GM18873 (cell line): ENCODE results near the gene KAZN.

Source experiments
- ATAC-seq: cut with Tn5 transposase; IDR thresholded peaks from one replicate; pipeline ENCODE4 v1.9.1; 2021; ENCODE audit warnings: mild to moderate bottlenecking, moderate library complexity, moderate number of reproducible peaks; ENCODE audit not compliant: unreplicated experiment, low FRiP score

KAZN gene

DNA sequence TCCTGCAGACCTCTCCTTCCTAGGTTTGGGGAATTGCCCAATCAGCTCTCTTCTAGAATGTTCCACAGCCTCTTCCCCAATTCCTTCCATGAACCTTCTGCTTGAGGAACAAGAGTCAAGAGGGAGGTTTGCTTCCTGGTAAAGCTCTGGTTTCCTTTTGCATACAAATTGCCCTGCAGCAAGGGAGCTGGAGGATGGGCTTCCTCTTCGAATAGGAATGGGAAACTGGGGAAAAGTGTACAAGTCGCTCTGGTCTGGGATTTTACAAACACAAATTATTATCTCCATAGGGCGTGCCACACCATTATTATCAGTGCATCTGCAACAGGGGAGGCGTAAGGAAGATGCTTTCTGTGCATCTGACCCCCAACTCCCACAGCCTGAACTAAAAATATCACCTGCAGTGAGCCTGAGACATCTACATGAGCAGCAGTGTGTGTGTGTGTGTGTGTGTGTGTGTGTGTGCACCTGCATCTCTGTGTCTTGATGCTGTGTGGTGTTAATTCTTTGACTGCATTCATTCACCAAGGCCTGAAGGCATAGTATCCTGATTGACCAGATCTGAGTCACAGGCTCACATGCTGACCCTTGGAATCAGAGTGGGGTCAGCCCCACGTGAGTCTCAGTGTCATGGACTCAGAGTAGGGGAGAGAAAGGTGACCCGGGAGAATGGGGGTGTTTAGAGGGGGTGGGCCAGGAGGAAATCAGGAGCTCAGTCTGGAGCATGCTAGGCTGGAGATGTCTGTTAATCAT, 272.9 kb downstream of the KAZN start:
- ATAC-seq = no peak

DNA sequence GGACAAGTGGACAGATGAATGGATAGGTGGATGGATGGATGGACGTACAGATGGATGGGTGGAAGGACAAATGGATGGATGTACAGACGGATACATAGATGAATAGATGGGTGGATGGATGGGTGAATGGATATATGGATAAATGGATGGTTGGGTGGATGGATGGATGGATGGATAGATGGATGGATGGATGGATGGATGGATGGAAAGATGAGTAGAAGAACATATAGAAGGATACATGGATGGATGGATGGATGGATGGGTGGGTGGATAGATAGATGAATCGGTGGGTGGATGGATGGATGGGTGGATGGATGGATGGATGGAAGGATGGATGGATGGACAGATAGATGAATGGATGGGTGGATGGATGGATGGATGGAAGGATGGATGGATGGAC, 274.3 kb downstream of the KAZN start:
- no peak for ATAC-seq

GRCh38 chr1:14873677-14874076, 275.2 kb downstream of the KAZN start:
- ATAC-seq = no peak

- no peak for ATAC-seq
These were observed 277.3 kb downstream of the KAZN start for GRCh38 chr1:14875524-14876509.

- ATAC-seq = no peak
These were observed 278.3 kb downstream of the KAZN start for GRCh38 chr1:14876747-14877146.

DNA sequence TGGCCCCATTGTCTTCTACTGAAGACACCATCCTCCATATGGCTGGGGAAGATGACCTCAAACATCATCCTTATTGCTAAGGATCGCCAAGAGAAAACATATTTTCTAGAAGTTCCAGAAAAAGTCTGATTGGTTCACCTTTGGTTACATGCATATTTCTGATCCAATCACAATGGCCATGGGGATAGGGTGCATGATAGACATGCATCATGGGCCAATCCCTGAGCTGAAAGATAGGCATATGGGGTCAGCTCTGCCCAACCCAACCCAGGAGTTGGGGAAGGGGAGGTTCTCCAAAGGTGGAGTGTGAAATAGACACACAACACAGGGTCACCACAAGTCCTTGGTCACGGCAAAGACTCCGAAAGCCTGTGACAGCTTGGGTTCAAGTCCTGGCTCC, 278.7 kb downstream of the KAZN start:
- no peak for ATAC-seq

DNA sequence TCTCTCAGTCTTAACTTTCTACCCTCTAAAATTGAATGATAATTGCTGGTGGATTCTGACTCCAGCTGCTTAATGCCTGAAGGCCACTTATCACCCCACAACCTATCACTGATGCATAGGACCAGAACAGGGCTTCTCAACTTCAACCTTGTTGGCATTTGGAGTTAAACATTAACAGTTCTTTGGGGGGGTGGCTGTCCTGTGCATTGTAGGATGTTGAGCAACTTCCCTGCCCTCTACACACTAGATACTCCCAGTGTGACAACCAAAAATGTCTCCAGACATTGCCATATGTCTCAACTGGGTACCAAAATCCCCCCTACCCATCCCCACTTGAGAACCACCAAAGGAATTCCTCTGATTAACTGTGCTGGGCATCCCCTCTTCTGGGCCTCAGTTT, 279.6 kb downstream of the KAZN start:
- ATAC-seq = no peak

DNA sequence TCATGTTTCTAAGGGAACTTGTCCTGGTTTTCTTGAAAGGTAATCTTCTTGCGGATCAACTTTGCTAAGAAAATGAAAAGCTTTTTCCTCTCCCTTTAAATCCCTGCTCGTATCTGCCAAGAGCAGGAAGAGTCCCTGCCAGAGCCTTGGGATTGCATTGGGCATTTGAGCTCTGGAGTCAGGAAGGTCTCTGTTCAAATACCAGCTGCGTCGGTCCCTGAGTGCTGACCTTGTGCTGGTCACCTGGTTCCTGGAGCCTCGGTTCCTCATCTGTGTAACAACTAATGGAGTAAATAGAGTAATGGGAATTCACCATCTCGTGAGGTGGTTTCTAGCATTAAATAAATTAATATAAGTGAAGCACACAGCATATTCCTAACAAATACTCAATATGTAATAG, 280.5 kb downstream of the KAZN start:
- no peak for ATAC-seq

DNA sequence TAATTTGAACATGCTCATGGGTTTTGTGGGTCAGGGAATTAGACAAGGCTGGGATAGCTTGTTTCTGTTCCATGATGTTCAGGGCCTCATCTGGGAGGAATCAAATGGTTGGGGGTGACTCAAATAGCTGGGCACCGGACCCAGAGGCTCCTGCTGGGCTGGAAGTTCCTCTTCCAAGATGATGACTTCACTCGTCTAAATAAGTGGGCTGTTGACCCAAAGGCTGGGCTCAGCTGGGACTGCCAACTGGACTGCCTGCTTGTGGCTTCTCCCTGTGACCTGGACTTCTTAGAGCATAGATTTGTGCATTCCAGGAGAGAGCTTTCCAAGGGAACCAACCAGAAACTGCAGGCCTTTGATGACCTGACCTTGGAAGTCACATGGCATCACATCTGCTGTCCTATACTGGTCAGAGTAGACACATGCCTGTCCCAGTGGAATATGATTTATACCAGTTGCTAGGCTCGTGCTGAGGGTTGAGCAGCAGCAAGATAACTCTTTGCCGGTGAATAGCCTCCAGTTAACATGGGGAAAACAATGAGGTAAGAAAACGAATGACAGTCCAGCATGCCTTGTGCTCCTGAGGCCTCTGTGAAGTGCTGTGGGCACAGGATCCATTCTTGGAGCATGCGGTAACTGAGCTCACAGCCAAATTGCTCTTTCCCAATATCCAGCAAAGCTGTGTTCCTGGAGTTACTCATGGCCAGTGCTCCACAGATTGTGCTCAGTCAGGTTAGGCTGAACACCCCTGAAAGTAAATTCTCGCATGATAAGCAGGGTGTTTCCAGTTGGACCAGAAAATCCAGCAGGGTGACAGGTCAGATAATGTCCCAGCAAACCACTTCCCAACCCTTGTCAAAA, 282.2 kb downstream of the KAZN start:
- no peak for ATAC-seq

DNA sequence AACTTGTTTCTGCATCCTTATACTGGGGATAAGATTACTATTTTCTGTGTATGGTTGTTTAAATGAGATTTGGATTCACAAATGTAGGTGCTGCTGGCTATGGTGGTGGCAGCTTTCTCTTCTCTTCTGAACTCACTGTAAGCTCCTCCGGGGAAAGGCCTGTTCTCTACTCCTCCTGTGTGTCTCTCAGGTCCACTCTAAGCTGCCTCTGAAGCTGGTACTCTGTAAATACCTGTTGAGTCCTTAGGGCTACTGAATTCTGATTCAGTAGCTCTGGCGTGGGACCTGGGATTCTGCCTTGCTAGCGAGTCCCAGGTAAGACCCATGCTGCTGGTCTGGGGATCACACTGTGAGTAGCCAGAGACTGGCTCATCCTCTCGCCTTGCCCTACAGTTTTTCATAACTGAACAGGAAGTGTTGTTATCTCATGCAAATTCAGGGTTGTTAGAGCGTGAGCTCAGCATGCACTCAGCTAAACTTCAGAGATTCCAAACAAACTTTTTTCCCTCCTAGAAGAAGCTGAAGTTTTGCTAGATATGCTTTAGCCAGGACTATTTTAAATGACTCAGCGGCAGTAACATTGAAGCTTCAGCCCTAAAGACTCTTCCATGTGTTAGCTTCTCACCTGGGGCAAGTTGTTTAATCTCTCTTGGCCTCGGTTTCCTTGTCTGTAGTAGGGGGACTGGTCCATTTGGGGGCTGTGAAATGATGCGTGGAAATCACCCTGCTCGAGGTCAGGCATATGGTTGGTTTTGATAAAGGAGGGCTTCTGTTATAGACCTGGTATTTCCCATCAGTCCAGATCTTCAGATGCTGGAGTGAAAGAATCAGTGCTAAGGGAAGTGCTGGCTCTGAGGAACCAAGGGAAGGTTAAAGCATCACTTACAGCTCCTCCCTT, 283.5 kb downstream of the KAZN start:
- no peak for ATAC-seq

DNA sequence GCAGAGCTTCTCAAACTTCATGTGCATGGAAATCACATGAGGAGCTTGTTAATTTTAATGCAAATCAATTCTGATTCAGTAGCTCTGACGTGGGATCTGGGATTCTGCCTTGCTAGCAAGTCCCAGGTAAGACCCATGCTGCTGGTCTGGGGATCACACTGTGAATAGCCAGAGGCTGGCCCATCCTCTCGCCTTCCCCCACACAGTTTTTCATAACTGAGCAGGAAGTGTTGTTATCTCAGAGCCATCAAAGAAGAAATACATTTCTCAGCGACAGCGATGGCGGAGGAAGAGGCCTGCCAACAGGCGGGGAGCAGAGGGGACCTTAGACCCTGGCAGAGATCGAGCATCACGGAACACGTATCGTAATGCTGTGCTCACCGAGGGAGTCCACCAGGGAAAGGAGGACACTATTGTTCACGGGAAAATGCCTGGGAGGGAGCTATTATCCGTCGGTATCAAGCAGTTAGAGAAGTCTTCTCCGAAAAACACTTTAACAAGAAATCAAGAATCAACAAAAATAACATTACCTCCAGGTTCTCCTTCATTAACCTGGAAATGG, 286.2 kb downstream of the KAZN start:
- no peak for ATAC-seq

DNA sequence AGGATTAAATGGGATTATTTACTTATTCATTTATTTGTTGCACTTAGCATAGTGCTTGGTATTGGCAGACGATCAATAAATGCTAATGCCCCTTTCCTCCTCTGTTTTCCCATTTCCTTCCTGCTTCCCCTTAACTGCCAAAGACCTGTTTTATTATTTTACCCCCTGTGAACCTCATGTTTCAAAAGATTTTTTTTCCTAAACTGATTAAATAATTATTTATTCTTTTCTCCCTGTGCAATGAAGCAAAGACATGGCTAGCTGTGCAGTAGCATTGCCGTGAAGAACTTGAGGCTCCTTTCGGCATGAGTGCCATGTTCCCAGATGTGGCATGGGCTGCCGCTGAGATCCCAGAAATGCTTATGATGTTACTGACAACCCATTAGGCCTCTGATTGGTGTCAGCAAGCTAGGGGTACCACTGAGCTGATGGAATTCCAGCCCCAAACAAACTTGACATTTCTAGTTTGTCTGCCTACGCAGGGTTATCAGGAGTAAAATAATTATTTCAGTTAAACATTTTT, 288.6 kb downstream of the KAZN start:
- ATAC-seq = no peak

DNA sequence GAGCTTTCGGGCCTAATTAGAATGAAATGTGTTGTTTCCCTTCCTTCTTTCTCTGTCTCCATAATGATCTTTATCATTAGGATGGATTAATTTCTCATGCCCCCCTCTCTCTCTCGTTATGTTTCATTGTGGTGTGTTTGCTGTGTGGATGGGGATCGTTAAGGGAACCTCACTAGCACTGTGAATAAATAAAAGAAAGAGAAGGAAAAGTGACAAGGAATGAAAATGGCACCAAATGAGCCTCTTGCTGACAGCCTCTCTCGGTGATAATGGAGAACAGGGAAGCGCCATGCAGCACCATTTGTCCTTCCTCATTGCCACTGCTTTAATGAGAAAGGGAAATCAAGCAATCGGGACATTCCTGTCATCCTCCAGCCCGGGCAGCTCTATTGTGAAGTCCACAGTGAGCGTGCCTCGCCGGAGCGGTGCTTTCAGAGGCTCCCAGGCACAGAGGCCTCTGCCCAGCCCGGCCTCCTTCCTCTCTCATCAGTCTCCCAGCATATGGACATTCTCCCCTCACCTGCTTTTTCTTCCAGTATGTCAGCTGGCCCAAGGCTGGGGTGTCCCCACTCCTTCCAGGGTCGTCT, 289.4 kb downstream of the KAZN start:
- ATAC-seq = no peak

GRCh38 chr1:14888374-14888773, 289.9 kb downstream of the KAZN start:
- no peak for ATAC-seq

DNA sequence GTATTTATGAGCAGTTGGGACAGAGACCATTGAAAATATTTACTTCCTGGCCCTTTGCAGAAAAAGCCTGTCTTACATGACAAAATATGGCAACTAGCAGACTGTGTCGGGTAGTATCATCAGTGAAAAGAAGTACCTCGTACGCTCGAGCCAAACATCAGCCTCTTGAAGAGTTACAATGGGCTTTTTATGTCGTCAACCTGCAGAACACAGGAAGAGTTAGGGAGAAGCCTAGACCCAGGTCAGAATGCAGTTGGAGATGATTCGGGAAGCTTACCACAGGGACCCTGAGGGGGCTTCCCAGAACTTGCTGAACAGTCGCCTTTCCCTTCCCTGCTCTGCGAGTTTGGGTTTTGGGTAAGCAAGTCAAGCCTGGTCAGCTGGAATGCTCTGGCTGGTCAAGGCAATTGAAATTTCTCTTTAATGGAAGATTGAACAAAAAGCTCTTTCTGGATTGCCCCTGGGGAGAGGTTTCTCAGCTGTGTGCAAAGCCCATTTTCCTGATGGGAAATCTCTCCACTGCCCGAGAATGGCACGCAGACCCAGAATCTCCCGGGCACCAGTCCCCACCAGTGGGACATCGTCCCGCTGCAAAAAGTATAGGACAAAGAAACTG, 291.4 kb downstream of the KAZN start:
- no peak for ATAC-seq

- no peak for ATAC-seq
These were observed 293.5 kb downstream of the KAZN start for GRCh38 chr1:14891991-14892390.

DNA sequence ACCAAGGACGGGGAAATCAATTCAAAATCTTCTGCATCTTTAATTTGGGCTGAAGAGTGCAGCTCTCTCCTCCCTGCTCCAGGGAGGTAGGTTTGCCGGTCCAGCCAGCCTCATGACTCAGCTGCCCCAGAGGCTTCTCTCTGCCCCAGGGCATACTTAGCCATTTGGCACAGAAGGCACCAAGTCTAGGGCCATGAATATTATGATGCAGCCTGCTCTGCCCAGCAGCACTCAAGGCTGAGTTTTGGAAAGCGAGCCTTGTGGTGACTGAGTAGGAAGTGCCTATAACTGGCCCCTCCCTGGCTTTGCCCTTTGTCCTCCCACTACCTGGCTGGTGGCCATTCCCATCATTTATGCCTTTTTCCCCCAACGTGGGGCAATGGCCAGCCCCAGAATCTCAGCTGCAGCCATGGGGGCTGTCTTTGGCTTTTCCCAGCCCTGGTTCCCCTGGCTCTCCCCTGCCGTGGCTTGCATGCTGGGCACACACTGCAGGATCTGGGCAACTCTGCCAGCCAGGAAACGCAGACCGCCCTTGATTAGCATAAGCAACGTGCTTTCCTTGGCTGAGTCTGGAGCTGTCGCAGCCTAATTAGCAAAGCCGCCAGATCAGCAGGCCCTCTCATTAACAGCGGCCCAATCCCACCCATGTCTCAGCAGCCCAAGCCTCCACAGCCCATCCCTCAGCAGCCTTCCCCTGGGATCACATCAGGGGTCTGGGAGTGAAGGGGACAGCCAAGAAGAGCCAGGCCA, 296.5 kb downstream of the KAZN start:
- no peak for ATAC-seq

GRCh38 chr1:14895727-14896126, 297.2 kb downstream of the KAZN start:
- no peak for ATAC-seq
